GM18517 (cell line): Measurements from ENCODE around the gene KIAA1328.

ENCODE experiments used
- ATAC-seq: cut with Tn5 transposase; IDR thresholded peaks from one replicate; pipeline ENCODE4 v1.9.1; 2021; ENCODE audit warnings: mild to moderate bottlenecking, moderate library complexity; ENCODE audit not compliant: unreplicated experiment

KIAA1328 gene

GRCh38 chr18:36942264-36942663 is 113.3 kb downstream of the KIAA1328 start:
- ATAC-seq, result peak; percentile 60

GRCh38 chr18:36947820-36948348 is 119.0 kb downstream of the KIAA1328 start:
- no peak for ATAC-seq

- ATAC-seq, result no peak
Measured at GRCh38 chr18:36950282-36950681, 121.4 kb downstream of the KIAA1328 start.

- no peak for ATAC-seq
Measured at GRCh38 chr18:36950960-36951359, 122.0 kb downstream of the KIAA1328 start.

GRCh38 chr18:36953047-36953446 is 124.1 kb downstream of the KIAA1328 start:
- no peak for ATAC-seq

GRCh38 chr18:36960038-36960437 is 131.1 kb downstream of the KIAA1328 start:
- no peak for ATAC-seq

GRCh38 chr18:36963464-36963863 is 134.5 kb downstream of the KIAA1328 start:
- no peak for ATAC-seq

GRCh38 chr18:36974686-36975085 is 145.8 kb downstream of the KIAA1328 start:
- no peak for ATAC-seq

GRCh38 chr18:36977121-36977520 is 148.2 kb downstream of the KIAA1328 start:
- no peak for ATAC-seq

GRCh38 chr18:36993068-36993467 is 164.1 kb downstream of the KIAA1328 start:
- ATAC-seq, result no peak

- ATAC-seq, result peak; percentile 87
Measured at GRCh38 chr18:37006742-37007141, 177.8 kb downstream of the KIAA1328 start.

GRCh38 chr18:37012452-37012851 is 183.5 kb downstream of the KIAA1328 start:
- no peak for ATAC-seq

GRCh38 chr18:37019157-37019827 is 190.4 kb downstream of the KIAA1328 start:
- ATAC-seq, result no peak

- no peak for ATAC-seq
Measured at GRCh38 chr18:37033419-37033818, 204.5 kb downstream of the KIAA1328 start.

GRCh38 chr18:37042381-37042780 is 213.5 kb downstream of the KIAA1328 start:
- no peak for ATAC-seq

GRCh38 chr18:37055137-37055802 is 226.3 kb downstream of the KIAA1328 start:
- ATAC-seq, result no peak

GRCh38 chr18:37064187-37064586 is 235.3 kb downstream of the KIAA1328 start:
- ATAC-seq, result no peak

GRCh38 chr18:37065254-37065653 is 236.3 kb downstream of the KIAA1328 start:
- no peak for ATAC-seq

GRCh38 chr18:37084912-37085311 is 256.0 kb downstream of the KIAA1328 start:
- ATAC-seq, result no peak

- ATAC-seq, result no peak
Measured at GRCh38 chr18:37085362-37085761, 256.4 kb downstream of the KIAA1328 start.

GRCh38 chr18:37107748-37108522 is 279.0 kb downstream of the KIAA1328 start:
- no peak for ATAC-seq

GRCh38 chr18:37122877-37123276 is 293.9 kb downstream of the KIAA1328 start:
- ATAC-seq, result no peak
